DOHH2 (cell line): ENCODE data around the gene RASA3.

Experiments used
- EZH2phosphoT487 ChIP-seq: fragments of 200-600 bp; sonication (generic); IDR thresholded peaks from 2 replicates; pipeline ENCODE4 v1.6.1; 2017; ENCODE audit warnings: borderline replicate concordance, mild to moderate bottlenecking, antibody characterized with exemption, low read length, moderate library complexity, mixed read lengths
- TF ChIP-seq, protein P1 (sequence below): fragments of 200-600 bp; sonication (generic); IDR thresholded peaks from one replicate; pipeline ENCODE4 v1.5.1; 2014; ENCODE audit warnings: antibody characterized with exemption, mild to moderate bottlenecking, low read depth, low read length; ENCODE audit not compliant: poor library complexity, severe bottlenecking

DNA sequence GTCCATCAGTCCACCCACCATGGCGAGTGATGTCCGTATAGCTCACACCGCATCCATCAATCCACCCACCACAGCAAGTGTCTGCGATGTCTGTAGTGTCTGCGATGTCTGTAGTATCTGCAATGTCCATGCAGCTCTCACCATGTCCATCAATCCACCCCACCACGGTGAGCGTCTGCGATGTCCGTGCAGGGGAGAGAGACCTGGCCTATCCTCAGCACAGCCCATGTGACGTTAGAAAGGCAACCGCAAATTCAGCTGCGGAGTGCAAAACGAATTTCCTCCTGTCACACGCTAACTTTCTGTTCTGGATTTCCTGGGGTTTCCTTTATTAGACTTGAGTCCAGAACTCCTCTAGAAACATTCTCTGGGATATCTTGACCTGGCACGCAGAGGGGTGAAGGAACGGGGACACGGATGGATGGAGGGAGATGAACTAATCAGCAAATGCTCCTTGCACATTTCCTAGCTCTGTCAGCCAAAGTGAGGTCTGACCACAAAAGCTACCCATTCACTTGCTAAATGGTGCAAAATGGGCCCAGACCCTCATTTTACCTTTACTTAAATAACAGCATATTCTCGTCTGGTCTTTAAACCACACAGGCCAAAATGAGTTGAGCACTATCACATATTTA is 18.3 kb downstream of the RASA3 start:
- TF ChIP-seq, protein P1, sequence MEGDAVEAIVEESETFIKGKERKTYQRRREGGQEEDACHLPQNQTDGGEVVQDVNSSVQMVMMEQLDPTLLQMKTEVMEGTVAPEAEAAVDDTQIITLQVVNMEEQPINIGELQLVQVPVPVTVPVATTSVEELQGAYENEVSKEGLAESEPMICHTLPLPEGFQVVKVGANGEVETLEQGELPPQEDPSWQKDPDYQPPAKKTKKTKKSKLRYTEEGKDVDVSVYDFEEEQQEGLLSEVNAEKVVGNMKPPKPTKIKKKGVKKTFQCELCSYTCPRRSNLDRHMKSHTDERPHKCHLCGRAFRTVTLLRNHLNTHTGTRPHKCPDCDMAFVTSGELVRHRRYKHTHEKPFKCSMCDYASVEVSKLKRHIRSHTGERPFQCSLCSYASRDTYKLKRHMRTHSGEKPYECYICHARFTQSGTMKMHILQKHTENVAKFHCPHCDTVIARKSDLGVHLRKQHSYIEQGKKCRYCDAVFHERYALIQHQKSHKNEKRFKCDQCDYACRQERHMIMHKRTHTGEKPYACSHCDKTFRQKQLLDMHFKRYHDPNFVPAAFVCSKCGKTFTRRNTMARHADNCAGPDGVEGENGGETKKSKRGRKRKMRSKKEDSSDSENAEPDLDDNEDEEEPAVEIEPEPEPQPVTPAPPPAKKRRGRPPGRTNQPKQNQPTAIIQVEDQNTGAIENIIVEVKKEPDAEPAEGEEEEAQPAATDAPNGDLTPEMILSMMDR, result no peak
- TF ChIP-seq EZH2phosphoT487, result no peak
